ENCODE measurements around the gene ZIM2. TPM values are rescaled to one million over a fixed set of nuclear protein-coding genes. Genes with fewer than 3 reads are reported as not detected.

The ZIM2 gene
- total and polyA plus RNA-seq, 2 donors (not counting 1 experiment from before 2014, with no cell fraction given): not detected

DNA sequence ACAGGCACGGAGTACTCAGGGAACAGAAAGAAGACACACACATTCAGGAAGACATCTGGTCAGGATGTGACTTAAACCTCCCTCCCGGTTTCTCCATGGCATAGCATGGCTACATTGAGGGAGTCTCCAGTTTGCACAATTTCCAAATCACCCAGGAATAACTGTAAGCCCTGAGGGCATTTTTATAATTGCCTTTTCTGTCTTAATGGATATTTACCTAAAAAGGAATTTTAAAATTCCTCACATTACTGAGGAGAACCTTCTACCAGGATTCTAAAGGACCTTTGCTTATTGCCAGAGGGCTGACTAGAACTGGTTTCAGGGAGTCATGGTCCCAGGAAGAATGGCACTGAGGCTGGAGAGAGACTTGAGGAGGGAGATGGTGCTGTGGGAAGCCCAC is 21.4 kb downstream of the ZIM2 start:
- no peaks in the 10 kb centered on the region for H4K20me1 ChIP-seq (ENCODE audit: control insufficient read depth, insufficient read depth, low read length, poor library complexity, severe bottlenecking)
- H3K4me3 ChIP-seq (ENCODE audit: control extremely low read depth in 1 of 5, extremely low read depth in 1 of 5, insufficient read depth in 1 of 5, low read depth in 2 of 5, low read length in 4 of 5): no peak overlapping the region
- intact Hi-C loops (cut with micrococcal nuclease): no loop called here
- peaks cover 0 to 27% (median 4%) of the 10 kb centered on the region in 3 donors for H3K9me3 ChIP-seq (ENCODE audit: control extremely low read depth in 1 of 3, control insufficient read depth in 2 of 3, insufficient read depth in 1 of 3, low read length in 2 of 3)
- H3K36me3 ChIP-seq (replicated peaks in 1 of 2; ENCODE audit: control extremely low read depth in 1 of 2, control insufficient read depth in 1 of 2, extremely low read depth in 1 of 2, insufficient read depth in 2 of 2, low read length in 1 of 2): no peaks in the 10 kb centered on the region
- H3K9ac ChIP-seq (ENCODE audit: low read length): no peak overlapping the region
- H3K4me2 ChIP-seq (replicated peaks; ENCODE audit: low read depth, low read length, poor library complexity, severe bottlenecking): no peak overlapping the region
- no peak for TF ChIP-seq EZH2 (IDR thresholded peaks at IDR 0.05; ENCODE audit: borderline replicate concordance, insufficient read depth, low read depth, low read length, poor library complexity, severe bottlenecking)
- no peak for TF ChIP-seq CTCF (IDR thresholded peaks at IDR 0.05)
- no peaks in the 10 kb centered on the region for H3K27me3 ChIP-seq (replicated peaks in 1 of 4; ENCODE audit: control extremely low read depth in 1 of 4, control insufficient read depth in 3 of 4, insufficient read depth in 4 of 4, low read length in 3 of 4)
- DNase-seq: no peak
- no CpG with 5 or more reads among the region's 2 CpGs for WGBS (ENCODE audit: insufficient coverage)
- Mint-ChIP-seq H3K27ac (no peak overlapping the region), H3K4me3 (no peak overlapping the region), H3K9me3 (ENCODE audit: insufficient read depth) (peaks cover 9% of the 10 kb centered on the region), H3K27me3 (no peaks in the 10 kb centered on the region), H3K4me1 (no peaks in the 10 kb centered on the region)
- H3K27ac ChIP-seq (ENCODE audit: low read length in 2 of 2): no peak overlapping the region
- no peak overlapping the region for H2AFZ ChIP-seq (ENCODE audit: insufficient read depth, low read depth, low read length, poor library complexity, severe bottlenecking)
- H3K4me1 ChIP-seq (ENCODE audit: control insufficient read depth in 2 of 2, insufficient read depth in 2 of 2, low read length in 2 of 2): no peaks in the 10 kb centered on the region
- no peaks in the 10 kb centered on the region for H3K79me2 ChIP-seq (ENCODE audit: control insufficient read depth, insufficient read depth, low read length)
- ATAC-seq (ENCODE audit: low read depth): no peak
- POLR2A ChIA-PET: no interaction called here
- CTCF ChIA-PET: no interaction called here

DNA sequence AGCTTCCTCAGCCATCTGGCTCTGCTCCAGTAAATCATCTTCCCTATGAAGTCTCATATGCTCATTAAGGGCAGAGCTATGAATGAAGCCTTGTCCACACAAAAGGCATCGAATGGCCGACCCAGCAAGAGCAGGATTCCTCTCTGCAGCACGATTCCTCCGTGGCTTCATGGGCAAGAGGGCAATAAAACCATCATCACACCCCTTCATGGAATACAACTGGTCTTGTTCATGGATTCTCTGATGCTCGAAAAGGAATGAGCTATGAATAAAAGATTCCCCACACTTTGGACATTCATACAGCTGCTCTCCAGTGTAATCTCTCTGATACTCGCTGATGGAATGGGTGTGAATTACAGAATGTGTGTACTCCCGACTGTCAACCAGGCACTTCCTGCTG is 25.9 kb downstream of the ZIM2 start:
- H3K27ac Mint-ChIP-seq: no peak overlapping the region
- no peak for ATAC-seq (ENCODE audit: low read depth)
- Histone ChIP-seq H3K9ac (ENCODE audit: low read length) (no peak overlapping the region), H3K79me2 (ENCODE audit: control insufficient read depth, insufficient read depth, low read length) (no peaks in the 10 kb centered on the region), H3K27me3 (replicated peaks in 1 of 4; ENCODE audit: control extremely low read depth in 1 of 4, control insufficient read depth in 3 of 4, insufficient read depth in 4 of 4, low read length in 3 of 4) (no peaks in the 10 kb centered on the region), H3K4me1 (ENCODE audit: control insufficient read depth in 2 of 2, insufficient read depth in 2 of 2, low read length in 2 of 2) (no peaks in the 10 kb centered on the region), H3K4me3 (ENCODE audit: control extremely low read depth in 1 of 5, extremely low read depth in 1 of 5, insufficient read depth in 1 of 5, low read depth in 2 of 5, low read length in 4 of 5) (no peak overlapping the region), H3K36me3 (replicated peaks in 1 of 2; ENCODE audit: control extremely low read depth in 1 of 2, control insufficient read depth in 1 of 2, extremely low read depth in 1 of 2, insufficient read depth in 2 of 2, low read length in 1 of 2) (no peaks in the 10 kb centered on the region), H4K20me1 (ENCODE audit: control insufficient read depth, insufficient read depth, low read length, poor library complexity, severe bottlenecking) (no peaks in the 10 kb centered on the region), H3K4me2 (replicated peaks; ENCODE audit: low read depth, low read length, poor library complexity, severe bottlenecking) (no peak overlapping the region), H3K27ac (ENCODE audit: low read length in 2 of 2) (no peak overlapping the region), H2AFZ (ENCODE audit: insufficient read depth, low read depth, low read length, poor library complexity, severe bottlenecking) (no peak overlapping the region), H3K9me3 (ENCODE audit: control extremely low read depth in 1 of 3, control insufficient read depth in 2 of 3, insufficient read depth in 1 of 3, low read length in 2 of 3) (peaks cover 0 to 9% (median 0%) of the 10 kb centered on the region in 3 donors)
- intact Hi-C loops (cut with micrococcal nuclease): no loop called here
- TF ChIP-seq CTCF (IDR thresholded peaks at IDR 0.05) (no peak), EZH2 (IDR thresholded peaks at IDR 0.05; ENCODE audit: borderline replicate concordance, insufficient read depth, low read depth, low read length, poor library complexity, severe bottlenecking) (no peak)
- no peak for DNase-seq
- no peak overlapping the region for H3K4me3 Mint-ChIP-seq
- H3K27me3 Mint-ChIP-seq: no peaks in the 10 kb centered on the region
- 94% methylated on average over 3 of the region's 7 CpGs for WGBS (ENCODE audit: insufficient coverage)
- H3K9me3 Mint-ChIP-seq (ENCODE audit: insufficient read depth): peaks cover 6% of the 10 kb centered on the region
- ChIA-PET CTCF (no interaction called here), POLR2A (no interaction called here)
- H3K4me1 Mint-ChIP-seq: no peaks in the 10 kb centered on the region
